Suppressor macrophage (primary cell): ENCODE results near the gene CIC.
"Not testable (repeated sequence)": the region's sequence is repeated elsewhere in the genome, so short reads cannot be mapped to it uniquely, and the experiment has no call there.

Source experiments
- DNase-seq, 4 experiments: peaks; one replicate each; pipeline ENCODE4 v3.0.0-alpha.2; 2020 to 2022

The CIC gene

DNA sequence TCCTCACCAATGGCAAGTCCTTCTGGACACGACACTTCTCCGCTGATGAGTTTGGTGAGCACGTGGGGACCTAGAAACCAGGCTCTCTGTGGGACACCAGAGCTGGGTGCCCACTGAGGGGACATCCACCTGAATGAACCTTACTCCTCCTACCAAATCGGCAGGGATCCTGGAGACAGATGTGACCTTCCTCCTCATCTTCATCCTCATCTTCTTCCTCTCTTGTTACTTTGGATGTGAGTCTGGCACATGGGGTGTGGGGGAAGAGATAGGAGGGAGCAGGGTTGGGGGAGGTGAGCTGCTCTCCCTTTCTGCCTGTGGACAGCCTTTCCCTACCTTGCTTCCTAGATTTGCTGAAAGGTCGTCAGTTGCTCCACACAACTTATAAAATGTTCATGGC lies 46.0 kb downstream of the CIC start:
- DNase-seq = no peak

DNA sequence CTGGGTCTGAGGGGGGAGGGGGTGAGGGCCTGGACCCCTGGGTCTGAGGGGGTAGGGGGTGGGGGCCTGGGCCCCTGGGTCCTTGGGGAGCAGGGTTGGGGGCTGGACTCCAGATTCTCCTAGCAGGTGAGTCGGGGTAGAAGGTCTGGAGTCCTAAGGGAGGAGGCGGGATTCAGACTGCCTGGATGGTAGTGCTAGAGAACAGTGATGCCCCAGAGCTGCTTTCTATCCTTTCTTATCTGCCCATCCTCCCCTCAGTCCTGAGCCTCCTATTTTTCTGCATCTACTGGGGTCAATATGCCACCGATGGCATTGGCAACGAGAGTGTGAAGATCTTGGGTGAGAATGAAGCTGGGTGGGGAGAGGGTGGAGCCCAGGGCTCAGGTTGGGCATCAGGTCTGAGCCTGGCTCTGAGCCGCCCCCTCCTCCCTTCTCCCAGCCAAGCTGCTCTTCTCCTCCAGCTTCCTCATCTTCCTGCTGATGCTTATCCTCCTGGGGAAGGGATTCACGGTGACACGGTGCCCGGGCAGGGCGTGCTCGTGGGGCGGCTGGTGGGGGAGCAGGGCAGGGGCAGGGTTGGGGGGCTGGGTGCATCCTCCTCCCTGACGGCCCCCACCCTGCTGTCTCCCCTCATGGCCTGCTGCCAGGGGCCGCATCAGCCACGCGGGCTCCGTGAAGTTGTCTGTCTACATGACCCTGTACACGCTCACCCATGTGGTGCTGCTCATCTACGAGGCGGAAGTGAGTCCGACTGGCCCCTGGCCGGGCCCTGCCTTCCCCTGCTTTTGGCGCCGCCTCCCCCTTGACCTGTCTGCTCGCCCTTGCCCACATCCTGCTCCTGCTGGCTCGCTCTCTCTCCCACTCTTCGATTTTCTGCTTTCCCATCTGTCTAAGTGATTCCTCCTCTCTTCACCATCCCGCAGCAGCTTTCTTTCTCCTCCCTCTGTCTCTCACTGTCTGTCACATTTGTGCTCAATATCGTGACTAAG lies 47.5 kb downstream of the CIC start:
- peak; percentile 14 to 68 (median 45) for DNase-seq

DNA sequence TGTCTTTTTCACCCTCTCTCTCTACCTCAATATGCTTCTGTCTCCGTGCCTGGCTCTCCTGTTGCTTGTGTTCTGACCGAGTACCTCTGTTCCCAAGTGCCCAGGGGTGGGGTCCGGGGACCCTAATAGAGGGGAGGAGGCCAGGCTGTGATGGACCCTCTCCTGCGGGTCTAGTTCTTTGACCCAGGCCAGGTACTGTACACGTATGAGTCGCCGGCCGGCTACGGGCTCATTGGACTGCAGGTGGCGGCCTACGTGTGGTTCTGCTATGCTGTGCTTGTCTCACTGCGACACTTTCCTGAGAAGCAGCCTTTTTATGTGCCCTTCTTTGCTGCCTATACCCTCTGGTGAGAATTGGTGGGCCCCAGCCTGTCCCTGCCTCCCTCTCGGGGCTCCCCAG lies 48.5 kb downstream of the CIC start:
- DNase-seq = no peak

DNA sequence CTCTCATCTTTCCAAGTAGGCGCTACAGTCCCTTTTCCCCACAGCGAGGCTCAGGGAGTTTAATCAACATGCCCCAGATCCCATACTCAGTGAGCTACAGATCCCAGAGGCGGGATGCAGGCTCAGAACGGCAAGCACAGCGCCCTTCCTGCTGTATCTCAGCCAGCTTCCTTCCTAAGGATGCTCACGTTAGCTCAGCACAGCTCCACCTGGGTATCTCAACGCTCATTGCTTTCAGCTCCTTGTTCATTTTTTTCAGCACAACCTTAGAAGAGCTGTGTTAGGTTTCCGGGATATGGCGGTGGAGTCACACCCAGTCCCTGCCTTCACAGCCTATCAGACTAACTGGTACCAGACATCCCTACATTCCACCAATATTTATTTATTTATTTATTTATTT lies 53.3 kb downstream of the CIC start:
- no peak for DNase-seq

DNA sequence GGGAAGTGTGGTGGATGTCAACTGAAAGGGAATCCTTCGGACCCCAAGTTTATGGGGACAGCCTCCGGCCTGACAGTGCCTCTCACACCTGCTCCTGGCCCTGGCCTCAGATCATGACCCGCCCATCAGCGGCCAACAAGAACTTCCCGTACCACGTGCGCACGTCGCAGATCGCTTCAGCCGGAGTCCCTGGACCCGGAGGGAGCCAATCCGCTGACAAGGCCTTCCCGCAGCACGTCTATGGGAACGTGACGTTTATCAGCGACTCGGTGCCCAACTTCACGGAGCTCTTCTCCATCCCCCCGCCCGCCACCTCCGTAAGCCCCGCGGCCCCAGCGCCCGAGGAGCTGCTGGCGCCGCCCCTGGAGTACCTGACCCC lies 54.4 kb downstream of the CIC start:
- no peak for DNase-seq

DNA sequence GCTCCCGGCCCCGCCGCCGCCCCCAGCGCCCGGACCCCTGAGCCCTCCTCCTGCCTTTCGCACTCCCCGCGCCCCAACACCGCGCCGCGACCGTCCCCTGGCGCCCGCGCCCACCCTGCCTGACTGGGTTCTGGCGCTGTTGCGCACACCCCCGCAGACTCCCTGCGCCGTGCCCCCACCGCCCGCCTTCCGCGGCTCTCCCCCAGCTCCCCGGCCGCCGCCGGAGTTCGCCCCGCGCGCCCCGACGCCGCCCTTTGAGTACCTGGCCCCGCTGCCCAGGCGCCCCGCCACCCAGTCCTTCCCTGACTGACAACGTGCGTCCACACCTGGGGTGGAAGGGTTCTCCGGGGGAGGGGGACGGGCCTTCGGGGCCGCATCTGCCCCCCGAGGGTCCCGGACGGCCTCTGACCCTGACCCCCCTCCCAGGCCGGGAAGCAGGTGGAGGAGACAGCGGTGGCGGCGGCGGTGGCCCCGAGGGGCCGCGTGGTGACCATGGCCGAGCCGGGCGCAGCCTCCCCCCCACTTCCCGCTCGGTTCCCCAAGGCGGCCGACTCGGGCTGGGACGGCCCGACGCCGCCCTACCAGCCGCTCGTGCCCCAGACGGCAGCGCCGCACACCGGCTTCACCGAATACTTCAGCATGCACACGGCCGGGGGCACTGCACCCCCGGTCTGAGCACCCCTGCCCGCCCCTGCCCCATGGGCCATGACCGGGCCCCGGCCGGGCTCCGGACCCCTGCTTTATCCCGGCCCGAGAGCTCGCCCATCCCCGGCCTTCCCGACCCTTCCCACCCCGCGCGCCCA lies 55.0 kb downstream of the CIC start:
- DNase-seq = peak; percentile 13 to 56 (median 35)

DNA sequence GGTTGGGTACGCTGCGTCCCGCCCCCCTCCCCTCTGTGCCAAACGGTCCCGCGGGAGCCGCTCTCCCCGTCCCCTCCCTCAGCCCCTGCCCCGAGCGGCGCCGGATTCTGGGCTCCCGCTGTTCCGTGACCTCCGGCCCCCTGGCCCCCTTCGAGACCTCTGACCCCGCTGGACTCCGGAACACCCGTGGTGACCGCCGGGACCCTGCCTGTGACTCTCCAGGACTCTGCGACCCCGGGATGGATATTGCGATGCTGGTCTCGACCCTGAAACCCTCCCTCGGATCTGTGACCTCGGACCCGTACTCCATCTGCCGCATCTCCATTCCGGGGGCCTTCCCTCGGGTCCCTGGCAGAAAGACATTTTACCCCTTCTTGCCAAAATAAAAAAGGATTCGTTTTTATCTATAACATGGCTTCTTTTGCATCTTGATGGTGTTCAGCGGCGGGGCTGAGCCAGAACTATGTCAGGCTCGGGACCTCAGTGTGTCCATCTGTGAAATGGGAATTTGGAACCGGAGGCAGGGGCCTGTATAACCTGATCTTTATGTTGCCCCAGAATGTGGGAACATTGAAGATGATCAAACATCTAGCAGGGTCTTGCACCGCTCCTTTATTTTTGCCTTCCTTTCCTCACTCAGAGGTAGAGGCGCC lies 55.7 kb downstream of the CIC start:
- no peak for DNase-seq

DNA sequence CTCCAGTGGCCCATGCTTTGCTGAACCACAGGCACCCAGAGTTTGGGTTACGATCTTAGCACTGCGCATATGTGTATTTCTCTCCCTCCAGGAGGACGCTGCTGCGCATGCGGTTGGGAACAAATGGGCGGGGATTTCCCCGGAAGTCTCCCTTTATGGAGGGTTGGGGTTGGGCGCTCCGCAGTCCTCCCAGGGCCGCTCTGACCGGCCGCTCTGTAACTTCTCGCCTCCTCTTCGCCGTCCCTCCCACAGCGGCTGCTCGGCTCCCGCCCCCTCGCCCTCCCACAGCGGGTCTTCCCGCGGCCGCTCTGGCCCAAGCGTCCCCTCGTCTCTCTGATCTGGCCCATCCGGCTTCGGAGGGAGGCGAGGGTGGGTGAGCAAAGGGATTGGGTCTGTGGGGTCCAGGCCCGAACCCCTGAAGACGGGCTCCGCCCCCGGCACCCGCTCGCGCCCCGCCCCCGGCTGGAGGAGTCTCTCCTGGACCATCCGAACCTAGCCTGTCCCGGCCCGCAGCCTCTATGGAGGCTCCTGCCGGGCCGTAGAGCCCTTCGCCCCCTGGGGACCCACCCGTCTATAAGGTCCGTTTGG lies 56.4 kb downstream of the CIC start, which contains the start of gene MEGF8:
Gene MEGF8 (plus strand): TSS at position 328 of the 588 bp plus-strand sequence. CDS start 609 bp downstream, outside the sequence.
- DNase-seq = peak; percentile 99

DNA sequence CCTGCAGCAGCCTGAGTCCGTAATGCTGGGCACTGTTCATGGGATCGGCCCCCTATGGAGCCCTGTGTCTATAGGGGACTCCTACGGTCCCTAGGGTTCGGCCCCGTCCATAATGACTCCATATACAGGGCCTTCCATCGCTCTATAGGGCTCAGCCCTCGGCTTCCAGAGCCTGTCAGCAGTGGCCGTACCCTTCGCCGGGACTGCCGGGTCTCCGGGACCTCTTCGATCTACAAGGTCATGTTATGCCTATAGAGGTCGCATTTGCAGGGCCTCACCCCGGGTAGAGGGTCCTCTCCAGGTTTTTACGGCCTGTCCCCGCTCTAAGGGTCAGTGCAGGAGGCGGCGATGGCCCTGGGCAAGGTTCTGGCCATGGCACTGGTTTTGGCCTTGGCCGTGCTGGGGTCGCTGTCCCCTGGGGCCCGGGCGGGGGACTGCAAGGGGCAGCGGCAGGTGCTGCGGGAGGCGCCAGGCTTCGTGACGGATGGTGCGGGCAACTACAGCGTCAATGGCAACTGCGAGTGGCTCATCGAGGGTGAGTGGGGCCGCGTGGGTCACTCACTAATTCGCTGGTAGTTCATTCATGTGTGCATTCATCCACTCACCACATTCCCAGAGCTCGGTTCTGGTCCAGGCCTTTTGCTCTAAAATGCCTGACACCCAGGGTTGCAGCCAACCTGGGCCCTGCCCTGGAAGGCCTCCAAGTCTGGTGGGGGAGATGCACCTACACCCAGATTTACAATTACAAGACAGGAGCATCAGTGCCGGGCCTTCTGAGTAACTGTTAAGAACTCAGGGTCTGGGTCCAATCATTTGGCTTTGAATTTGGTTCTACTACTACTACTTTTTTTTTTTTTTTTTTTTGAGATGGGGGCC lies 57.1 kb downstream of the CIC start:
- DNase-seq = peak; percentile 31 to 55 (median 35)

DNA sequence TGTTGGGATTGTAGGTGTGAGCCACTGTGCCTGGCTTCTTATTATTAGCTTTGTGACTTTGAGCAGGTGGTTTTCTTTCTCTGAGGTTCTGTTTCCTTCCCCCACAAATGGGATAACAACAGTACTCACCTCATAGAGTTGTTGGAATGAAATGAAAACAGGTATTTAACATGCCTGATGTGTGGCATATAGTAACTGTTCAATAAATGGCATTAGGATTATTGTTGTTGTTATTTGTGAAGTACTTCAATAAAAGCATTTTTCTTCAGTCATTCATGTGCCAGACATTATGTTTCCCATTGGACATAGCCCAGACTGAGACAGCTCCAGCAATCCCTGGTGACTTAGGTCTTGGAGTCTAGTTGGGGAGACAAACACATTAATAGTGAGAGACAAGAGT lies 57.9 kb downstream of the CIC start:
- DNase-seq = no peak

DNA sequence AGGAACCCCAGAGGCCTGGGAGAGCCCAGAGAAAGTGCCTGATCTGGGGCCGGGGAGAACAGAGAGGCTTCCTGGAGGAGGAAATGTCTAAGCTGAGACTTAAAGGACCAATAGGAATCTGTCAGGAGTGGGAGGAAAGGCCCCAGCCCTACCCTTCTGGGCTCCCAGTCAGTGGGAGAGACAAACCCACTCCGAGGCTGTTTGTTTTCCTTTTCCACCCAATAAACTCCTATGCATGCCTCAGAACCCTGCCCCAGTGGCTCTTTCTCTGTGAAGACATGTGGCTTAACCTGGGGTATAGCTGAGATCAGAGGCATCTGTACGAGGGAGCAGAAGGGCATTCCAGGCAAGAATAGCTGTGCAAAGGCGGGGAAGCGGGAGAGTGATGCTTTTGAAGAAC lies 58.3 kb downstream of the CIC start:
- DNase-seq = no peak

DNA sequence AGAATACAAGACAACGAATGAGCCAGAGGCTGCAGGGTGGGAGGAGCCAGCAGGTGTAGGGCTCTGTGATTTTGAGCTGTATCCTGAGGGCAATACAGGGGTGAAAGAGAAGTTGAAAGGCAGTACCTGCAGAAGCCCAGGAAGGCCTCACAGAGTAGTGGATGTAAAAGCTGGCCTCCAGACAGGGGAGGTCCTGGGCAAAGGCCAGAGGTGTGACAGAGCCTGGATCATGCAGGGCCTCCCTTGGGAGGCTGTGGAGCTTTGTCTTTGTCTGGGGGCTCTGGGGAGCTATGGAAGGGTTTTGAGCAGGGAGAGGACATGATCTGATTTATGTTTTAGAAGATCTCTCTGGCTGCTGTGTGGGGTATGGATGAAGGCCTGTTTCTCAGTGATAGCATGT lies 59.1 kb downstream of the CIC start:
- DNase-seq = no peak

DNA sequence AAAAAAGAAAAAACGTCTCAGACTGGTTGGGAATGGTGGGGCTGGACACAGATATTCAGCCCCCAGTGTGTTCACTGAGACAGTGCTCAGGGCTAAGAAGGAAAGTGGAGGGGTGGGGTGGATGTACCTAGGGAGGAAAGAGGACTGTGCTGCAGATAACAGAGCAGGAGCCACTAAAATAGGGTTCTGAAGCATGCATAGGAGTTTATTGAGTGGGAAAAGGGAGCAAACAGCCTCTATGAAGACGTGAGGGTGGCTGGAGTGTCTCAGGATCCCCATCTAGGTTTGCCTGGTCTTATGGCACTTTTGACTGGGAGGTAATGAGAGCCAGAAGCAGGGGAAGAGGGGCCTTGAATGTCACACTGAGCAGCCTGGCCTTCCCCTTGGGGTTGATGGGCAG lies 59.8 kb downstream of the CIC start:
- DNase-seq = no peak

DNA sequence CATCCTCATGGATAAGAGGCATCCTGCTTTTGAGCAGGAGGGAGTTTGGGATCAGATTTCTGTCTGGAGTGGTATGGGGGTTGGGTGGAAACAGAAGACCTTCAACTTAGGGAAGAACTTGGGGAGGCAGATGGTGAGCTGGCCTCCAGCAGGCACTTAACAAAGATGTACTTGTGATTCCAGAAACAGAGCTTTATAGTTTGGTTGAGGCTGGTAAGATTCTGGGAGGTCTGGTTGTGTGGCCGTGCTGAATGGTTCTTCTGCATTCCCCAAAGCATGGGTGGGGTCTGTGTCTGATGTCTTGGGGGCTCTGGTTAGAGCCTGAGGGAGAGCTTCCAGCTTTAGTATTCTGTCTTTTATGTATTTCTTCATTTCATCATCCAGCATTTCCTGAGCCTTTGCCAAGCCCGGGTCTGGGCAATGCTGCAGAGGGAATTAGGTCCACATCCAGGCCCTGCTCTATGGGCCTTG lies 61.2 kb downstream of the CIC start:
- DNase-seq = no peak

DNA sequence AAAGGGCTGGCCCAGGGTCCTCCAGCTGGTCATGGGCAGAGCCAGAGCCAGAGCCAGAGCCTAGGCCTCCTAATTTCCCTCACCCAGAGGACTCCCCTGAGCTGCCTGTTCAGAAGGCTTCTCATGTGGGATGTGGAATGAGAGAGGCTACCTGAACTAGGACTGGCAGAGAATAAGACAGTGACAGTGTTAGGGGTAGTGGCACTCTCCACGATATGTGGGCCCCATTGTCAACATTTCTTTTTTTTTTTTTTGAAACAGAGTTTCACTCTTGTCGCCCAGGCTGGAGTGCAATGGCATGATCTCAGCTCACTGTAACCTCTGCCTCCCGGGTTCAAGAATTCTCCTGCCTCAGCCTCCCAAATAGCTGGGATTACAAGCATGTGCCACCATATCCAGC lies 62.3 kb downstream of the CIC start:
- DNase-seq = not testable (repeated sequence)

DNA sequence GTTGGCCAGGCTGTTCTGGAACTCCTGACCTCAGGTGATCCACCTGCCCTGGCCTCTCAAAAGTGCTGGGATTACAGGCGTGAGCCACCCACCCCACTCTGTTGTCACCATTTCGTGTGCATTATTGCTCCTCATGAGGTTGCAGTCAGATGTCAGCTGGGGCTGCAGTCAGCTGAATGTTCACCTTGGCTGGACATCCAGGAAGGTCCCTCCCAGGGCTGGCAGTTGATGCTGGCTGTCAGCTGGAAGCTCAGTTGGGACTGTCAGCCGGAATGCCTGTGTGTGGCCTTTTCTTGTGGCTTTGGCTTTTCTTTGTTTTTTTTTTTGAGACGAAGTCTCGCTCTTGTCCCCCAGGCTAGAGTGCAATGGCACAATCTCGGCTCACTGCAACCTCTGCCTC lies 63.0 kb downstream of the CIC start:
- DNase-seq = no peak

DNA sequence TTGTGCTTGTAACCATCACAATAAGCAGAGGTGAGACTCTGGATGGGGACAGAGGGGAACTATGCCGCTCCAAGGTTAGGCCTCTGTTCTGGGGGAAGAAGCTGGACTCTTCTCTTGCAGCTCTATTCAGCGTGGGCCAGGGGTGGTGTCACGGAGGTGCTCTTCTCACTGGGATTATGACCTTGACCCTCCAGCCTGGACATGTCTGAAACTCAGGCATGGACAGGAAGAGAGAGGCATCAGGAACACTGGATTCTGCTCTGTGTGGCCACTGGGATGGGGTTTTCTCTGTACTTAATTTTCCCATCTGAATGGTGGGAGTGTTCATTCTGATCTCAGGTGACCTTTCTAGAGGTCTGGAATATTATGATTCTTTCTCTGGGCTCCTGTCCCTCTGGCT lies 64.0 kb downstream of the CIC start:
- DNase-seq = no peak

DNA sequence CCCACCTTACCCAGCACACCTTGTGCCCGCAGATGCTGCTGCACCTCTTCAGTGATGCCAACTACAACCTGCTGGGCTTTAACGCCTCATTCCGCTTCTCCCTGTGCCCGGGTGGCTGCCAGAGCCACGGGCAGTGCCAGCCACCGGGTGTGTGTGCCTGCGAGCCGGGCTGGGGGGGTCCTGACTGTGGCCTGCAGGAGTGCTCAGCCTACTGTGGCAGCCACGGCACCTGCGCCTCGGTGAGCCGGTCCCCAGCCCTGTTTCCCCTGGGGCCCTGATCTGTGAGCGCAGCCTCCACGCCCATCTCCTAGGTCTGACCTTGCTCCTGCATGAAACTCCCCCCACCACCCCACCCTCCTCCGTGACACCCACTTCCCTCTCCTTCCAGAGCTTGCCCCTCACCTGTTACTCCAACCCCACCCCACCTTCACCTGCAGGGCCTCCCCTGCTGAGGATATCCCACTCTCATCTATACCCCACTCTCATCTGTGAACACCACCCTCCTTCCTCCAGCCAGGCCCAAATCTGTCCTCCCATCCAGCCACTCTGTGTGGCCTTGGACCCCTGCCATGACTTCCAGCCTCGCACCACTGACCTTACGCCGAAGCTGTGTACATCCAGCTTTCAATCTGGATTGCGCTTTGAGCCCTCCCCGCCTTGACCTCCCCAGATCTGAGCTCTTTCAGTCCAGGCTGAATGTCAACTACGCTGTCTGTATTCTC lies 65.1 kb downstream of the CIC start:
- no peak for DNase-seq

DNA sequence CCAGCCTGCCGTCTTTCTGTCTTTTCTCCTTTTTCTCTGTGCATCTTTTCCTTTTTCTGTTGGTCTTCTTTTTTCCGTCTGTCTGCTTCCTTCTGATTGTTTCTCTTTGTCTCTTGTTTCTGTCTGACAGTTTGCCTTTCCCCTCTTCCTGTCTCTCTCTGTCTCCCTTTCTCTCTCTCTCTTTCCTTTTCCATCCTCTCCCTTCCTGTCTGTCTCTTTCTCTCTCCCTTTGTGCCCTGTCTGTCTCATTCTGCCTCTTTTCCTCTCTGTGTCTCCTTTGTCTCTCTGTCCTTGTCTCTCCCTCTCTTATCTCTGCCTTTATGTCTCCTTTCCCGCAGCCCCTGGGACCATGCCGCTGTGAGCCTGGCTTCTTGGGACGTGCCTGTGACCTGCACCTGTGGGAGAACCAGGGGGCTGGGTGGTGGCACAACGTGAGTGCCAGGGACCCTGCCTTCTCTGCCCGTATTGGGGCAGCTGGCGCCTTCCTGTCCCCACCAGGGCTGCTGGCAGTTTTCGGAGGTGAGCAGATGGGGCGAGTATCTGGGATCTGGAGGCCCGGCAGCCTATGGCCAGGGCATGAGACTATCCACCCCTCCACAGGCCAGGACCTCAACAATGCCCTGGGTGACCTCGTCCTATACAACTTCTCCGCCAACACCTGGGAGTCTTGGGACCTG lies 65.8 kb downstream of the CIC start:
- DNase-seq = no peak

DNA sequence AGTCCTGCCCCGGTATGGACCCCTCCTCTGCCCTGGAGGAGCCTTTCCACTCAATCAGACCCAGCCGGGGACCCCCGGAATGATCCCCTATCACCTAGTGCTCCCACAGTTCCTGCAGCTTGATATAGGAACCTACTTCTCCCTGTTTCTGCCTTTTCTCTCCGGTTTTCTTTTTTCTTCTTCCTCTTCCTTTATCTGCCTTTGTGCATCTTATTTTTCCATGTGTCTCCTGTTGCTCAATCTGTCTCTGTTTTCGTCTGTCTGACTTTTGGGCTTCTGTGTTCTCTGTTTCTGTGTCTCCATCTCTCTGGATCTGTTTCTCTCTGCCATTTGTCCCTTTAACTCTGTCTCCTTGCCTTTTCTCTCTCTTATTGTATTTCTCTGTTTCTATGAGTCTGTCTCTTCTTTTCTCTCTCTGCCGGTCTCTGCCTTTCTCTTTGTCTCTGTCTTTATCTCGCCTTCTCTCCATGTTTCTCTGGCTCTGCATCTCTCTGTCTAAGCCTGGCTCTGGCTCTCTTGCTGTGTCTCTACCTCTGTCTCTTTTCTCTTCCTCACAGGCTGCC lies 66.4 kb downstream of the CIC start:
- no peak for DNase-seq
